Gastrocnemius medialis (tissue), 4 donors: ENCODE data around the gene NCOA3. TPM values are rescaled to one million over a fixed set of nuclear protein-coding genes. Genes with fewer than 3 reads are reported as not detected.

ENCODE experiments used
- ATAC-seq, 2 donors: fragments of 150-250 bp; one replicate each; pipeline ENCODE4 v1.9.1; 2016
- DNase-seq, 2 donors: peaks; one replicate each; pipeline ENCODE4 v3.0.0-alpha.2; 2019
- H3K27ac ChIP-seq, 4 donors: fragments of 200-600 bp; sonication (generic); 1 replicate in 1 of 4; 2 replicates in 3 of 4; pipeline ENCODE4 v1.5.1; 2016 to 2018; ENCODE audit warnings: mild to moderate bottlenecking in 2 of 4, moderate library complexity in 1 of 4
- H3K27me3 ChIP-seq, 3 donors: fragments of 200-600 bp; sonication (generic) in 2 of 3; 1 replicate in 1 of 3; 2 replicates in 2 of 3; pipeline versions ENCODE4 v1.5.1 to v1.6.0; 2016 to 2019; ENCODE audit warnings: mild to moderate bottlenecking in 1 of 3, moderate library complexity in 1 of 3
- H3K36me3 ChIP-seq, 2 donors: fragments of 200-600 bp; sonication (generic) in 1 of 2; one replicate each; pipeline ENCODE4 v1.5.1; 2017 to 2018
- H3K4me1 ChIP-seq, 2 donors: fragments of 200-600 bp; sonication (generic) in 1 of 2; one replicate each; pipeline ENCODE4 v1.5.1; 2016 to 2017; ENCODE audit warnings: mild to moderate bottlenecking in 2 of 2
- H3K4me3 ChIP-seq, 4 donors: fragments of 200-600 bp; sonication (generic) in 3 of 4; 1 replicate in 1 of 4; 2 replicates in 3 of 4; pipeline ENCODE4 v1.5.1; 2016 to 2019; ENCODE audit warnings: mild to moderate bottlenecking in 2 of 4
- H3K9me3 ChIP-seq, 3 donors: fragments of 200-600 bp; sonication (generic) in 2 of 3; 1 replicate in 1 of 3; 2 replicates in 2 of 3; pipeline ENCODE4 v1.5.1; 2016 to 2019
- POLR2A ChIP-seq, 2 donors: fragments of 450-650 bp; IDR thresholded peaks; one replicate each; pipeline ENCODE4 v1.6.1; 2017; ENCODE audit warnings: antibody characterized with exemption in 2 of 2, mild to moderate bottlenecking in 2 of 2, moderate library complexity in 2 of 2
- in situ Hi-C, 4 donors: fragments of 200-750 bp; cut with MboI; loops; one replicate each; pipeline versions ENCODE4 v1.15.0 to v1.8.0; 2017; ENCODE audit warnings: low sequenced_read_pairs in 4 of 4
- intact Hi-C: fragments of 100-400 bp; cut with DNase I; formaldehyde crosslinking; loops from one replicate; pipeline ENCODE4 v1.15.1; 2023; ENCODE audit warnings: low total_unique reads
- total RNA-seq, 4 donors: library from RNA; depleted of rRNA; stranded (reverse); fragments of >200 nt; gene quantifications; one replicate each; pipeline versions ENCODE4 v1.1.0 to v1.2.3, GENCODE V29; 2016
- TF ChIP-seq, protein P1 (sequence below), 5 experiments: fragments of 450-650 bp in 3 of 5; fragments of 200-600 bp in 2 of 5; sonication (generic) in 2 of 5; IDR thresholded peaks in 4 of 5; conservative IDR thresholded peaks in 1 of 5; 1 replicate in 4 of 5; 2 replicates in 1 of 5; pipeline ENCODE4 v1.5.1; 2016 to 2019; ENCODE audit warnings: antibody characterized with exemption in 5 of 5, mild to moderate bottlenecking in 3 of 5, moderate library complexity in 3 of 5

Gene NCOA3
- total RNA-seq, 4 donors from 2014 or later, result 52.5 to 86.1 (median 70.1) TPM

DNA sequence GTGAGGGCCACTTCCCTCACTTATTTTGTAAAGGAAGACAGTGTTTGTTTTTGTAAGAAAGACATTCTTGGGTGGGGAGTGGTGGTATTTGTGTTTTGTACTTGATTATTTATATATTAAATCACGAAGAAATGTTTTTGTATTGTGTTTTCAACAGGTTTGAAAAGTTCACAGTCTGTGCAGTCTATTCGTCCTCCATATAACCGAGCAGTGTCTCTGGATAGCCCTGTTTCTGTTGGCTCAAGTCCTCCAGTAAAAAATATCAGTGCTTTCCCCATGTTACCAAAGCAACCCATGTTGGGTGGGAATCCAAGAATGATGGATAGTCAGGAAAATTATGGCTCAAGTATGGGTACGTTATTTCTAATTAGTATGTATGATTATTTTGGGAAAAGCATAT lies 137.2 kb downstream of the NCOA3 start:
- Histone ChIP-seq H3K27ac (no peak overlapping the region), H3K4me1 (no peaks in the 10 kb centered on the region), H3K27me3 (no peaks in the 10 kb centered on the region), H3K36me3 (peaks cover 5 to 87% of the 10 kb centered on the region in 2 donors), H3K9me3 (no peaks in the 10 kb centered on the region), H3K4me3 (no peak overlapping the region)
- in situ Hi-C loops (no loop called here), intact Hi-C loops (no loop called here)
- DNase-seq (no peak), ATAC-seq (no peak)
- TF ChIP-seq POLR2A (IDR thresholded peaks at IDR 0.05), result no peak
- TF ChIP-seq, protein P1, sequence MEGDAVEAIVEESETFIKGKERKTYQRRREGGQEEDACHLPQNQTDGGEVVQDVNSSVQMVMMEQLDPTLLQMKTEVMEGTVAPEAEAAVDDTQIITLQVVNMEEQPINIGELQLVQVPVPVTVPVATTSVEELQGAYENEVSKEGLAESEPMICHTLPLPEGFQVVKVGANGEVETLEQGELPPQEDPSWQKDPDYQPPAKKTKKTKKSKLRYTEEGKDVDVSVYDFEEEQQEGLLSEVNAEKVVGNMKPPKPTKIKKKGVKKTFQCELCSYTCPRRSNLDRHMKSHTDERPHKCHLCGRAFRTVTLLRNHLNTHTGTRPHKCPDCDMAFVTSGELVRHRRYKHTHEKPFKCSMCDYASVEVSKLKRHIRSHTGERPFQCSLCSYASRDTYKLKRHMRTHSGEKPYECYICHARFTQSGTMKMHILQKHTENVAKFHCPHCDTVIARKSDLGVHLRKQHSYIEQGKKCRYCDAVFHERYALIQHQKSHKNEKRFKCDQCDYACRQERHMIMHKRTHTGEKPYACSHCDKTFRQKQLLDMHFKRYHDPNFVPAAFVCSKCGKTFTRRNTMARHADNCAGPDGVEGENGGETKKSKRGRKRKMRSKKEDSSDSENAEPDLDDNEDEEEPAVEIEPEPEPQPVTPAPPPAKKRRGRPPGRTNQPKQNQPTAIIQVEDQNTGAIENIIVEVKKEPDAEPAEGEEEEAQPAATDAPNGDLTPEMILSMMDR (IDR thresholded peaks at IDR 0.05 in 4 of 5, conservative IDR thresholded peaks at IDR 0.05 in 1 of 5), result no peak

DNA sequence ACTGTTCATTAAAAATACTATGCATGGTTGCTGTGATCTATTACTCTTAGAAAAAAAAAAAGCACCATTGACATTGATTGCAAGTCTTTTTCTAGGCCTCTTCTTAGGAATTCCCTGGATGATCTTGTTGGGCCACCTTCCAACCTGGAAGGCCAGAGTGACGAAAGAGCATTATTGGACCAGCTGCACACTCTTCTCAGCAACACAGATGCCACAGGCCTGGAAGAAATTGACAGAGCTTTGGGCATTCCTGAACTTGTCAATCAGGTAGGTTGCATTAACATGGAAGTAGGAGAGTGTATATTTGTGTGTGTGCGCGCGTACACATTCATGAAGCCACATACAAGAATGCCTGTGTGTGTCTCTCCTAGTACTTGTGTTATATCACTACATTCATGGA lies 140.4 kb downstream of the NCOA3 start:
- no peak overlapping the region for H3K4me3 ChIP-seq
- TF ChIP-seq POLR2A (IDR thresholded peaks at IDR 0.05), result no peak
- TF ChIP-seq, protein P1 (IDR thresholded peaks at IDR 0.05 in 4 of 5, conservative IDR thresholded peaks at IDR 0.05 in 1 of 5), result no peak
- ATAC-seq, result no peak
- H3K27me3 ChIP-seq, result no peaks in the 10 kb centered on the region
- H3K4me1 ChIP-seq, result no peaks in the 10 kb centered on the region
- in situ Hi-C loops (no loop called here), intact Hi-C loops (no loop called here)
- no peaks in the 10 kb centered on the region for H3K9me3 ChIP-seq
- no peak overlapping the region for H3K27ac ChIP-seq
- DNase-seq, result no peak
- H3K36me3 ChIP-seq, result peaks cover 0 to 87% of the 10 kb centered on the region in 2 donors

DNA sequence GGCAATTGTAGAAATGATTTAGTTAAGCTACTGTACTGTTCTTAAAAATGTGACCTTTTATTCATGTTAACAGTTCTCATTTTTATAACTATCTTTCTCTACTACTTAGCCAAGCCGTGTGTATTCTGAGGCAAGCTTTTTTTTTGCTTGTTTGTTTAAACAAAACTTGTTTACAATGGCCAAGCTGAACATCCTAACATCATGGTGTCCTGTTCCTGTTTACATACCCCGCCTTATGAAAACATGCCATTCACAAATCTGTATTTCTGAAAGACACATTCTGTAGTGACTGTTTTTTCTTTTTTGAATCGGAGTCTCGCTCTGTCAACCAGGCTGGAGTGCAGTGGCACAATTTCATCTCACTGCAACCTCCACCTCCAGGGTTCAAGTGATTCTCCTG lies 140.9 kb downstream of the NCOA3 start:
- DNase-seq, result no peak
- no peaks in the 10 kb centered on the region for H3K4me1 ChIP-seq
- peaks cover 0 to 87% of the 10 kb centered on the region in 2 donors for H3K36me3 ChIP-seq
- no peak for TF ChIP-seq POLR2A (IDR thresholded peaks at IDR 0.05)
- TF ChIP-seq, protein P1 (IDR thresholded peaks at IDR 0.05 in 4 of 5, conservative IDR thresholded peaks at IDR 0.05 in 1 of 5), result no peak
- in situ Hi-C loops, result no loop called here
- H3K27me3 ChIP-seq, result no peaks in the 10 kb centered on the region
- intact Hi-C loops, result no loop called here
- ATAC-seq, result no peak
- H3K9me3 ChIP-seq, result no peaks in the 10 kb centered on the region
- H3K4me3 ChIP-seq, result no peak overlapping the region
- H3K27ac ChIP-seq, result no peak overlapping the region

DNA sequence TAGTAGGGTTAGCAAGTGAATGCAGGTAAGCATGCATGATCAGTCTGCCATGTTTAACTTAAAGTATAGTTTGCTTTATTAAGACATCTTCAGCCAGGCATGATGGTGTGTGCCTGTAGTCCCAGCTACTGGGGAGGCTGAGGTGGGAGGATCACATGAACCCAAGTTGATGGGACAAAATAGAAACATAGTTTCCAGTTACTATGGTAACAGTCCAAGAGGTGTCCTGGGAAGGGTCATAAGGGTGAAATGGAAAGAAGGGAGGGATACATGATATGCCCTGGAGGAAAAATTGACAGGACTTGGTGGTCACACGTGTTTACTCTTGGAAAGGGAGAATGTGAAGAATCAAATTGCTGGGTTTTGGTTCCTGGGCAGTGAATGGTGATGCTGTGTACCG lies 143.9 kb downstream of the NCOA3 start:
- Histone ChIP-seq H3K4me1 (no peaks in the 10 kb centered on the region), H3K4me3 (no peak overlapping the region), H3K27ac (no peak overlapping the region), H3K27me3 (no peaks in the 10 kb centered on the region), H3K36me3 (peaks cover 0 to 86% of the 10 kb centered on the region in 2 donors), H3K9me3 (no peaks in the 10 kb centered on the region)
- in situ Hi-C loops (no loop called here), intact Hi-C loops (no loop called here)
- no peak for ATAC-seq
- no peak for TF ChIP-seq POLR2A (IDR thresholded peaks at IDR 0.05)
- TF ChIP-seq, protein P1 (IDR thresholded peaks at IDR 0.05 in 4 of 5, conservative IDR thresholded peaks at IDR 0.05 in 1 of 5), result no peak
- DNase-seq, result no peak

DNA sequence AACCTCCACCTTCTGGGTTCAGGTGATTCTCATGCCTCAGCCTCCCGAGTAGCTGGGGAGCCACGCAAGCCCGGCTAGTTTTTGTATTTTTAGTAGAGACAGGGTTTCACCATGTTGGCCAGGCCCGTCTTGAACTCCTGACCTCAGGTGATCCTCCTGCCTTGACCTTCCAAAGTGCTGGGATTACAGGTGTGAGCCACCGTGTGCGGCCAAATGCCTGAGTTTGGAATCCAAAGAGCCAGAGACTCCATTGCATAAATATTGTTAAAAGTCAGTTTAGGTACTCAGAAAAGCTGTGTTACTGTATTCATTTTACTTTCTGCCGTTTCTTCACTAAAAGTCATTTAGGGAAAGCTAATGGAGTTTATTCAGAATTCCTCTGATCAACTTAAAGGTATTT lies 146.3 kb downstream of the NCOA3 start:
- Histone ChIP-seq H3K9me3 (no peaks in the 10 kb centered on the region), H3K4me3 (no peak overlapping the region), H3K36me3 (peaks cover 3 to 95% of the 10 kb centered on the region in 2 donors), H3K27me3 (no peaks in the 10 kb centered on the region), H3K27ac (no peak overlapping the region), H3K4me1 (no peaks in the 10 kb centered on the region)
- intact Hi-C loops, result no loop called here
- TF ChIP-seq, protein P1 (IDR thresholded peaks at IDR 0.05 in 4 of 5, conservative IDR thresholded peaks at IDR 0.05 in 1 of 5), result no peak
- no peak for TF ChIP-seq POLR2A (IDR thresholded peaks at IDR 0.05)
- DNase-seq (no peak), ATAC-seq (no peak)
- in situ Hi-C loops, result no loop called here
